Suprapubic skin (tissue), 4 donors: Measurements from ENCODE around the gene NCBP1. TPM values are rescaled to one million over a fixed set of nuclear protein-coding genes. Genes with fewer than 3 reads are reported as not detected.
"Not testable (repeated sequence)": the region's sequence is repeated elsewhere in the genome, so short reads cannot be mapped to it uniquely, and the experiment has no call there.

Experiments used
- DNase-seq, 2 donors: peaks; one replicate each; pipeline ENCODE4 v3.0.0-alpha.2; 2019; ENCODE audit warnings: low spot score in 2 of 2
- H3K27ac ChIP-seq: fragments of 200-600 bp; sonication (generic); one replicate; pipeline ENCODE4 v1.5.1; 2019
- H3K27me3 ChIP-seq: fragments of 200-600 bp; sonication (generic); one replicate; pipeline ENCODE4 v1.5.1; 2019
- H3K36me3 ChIP-seq: fragments of 200-600 bp; sonication (generic); one replicate; pipeline ENCODE4 v1.5.1; 2019
- H3K4me1 ChIP-seq: fragments of 200-600 bp; sonication (generic); one replicate; pipeline ENCODE4 v1.5.1; 2019
- H3K4me3 ChIP-seq: fragments of 200-600 bp; sonication (generic); one replicate; pipeline ENCODE4 v1.5.1; 2019; ENCODE audit warnings: mild to moderate bottlenecking
- H3K9me3 ChIP-seq: fragments of 200-600 bp; sonication (generic); one replicate; pipeline ENCODE4 v1.5.1; 2019
- EP300 ChIP-seq: sonication (generic); formaldehyde crosslinking; IDR thresholded peaks from one replicate; pipeline ENCODE4 v1.6.1; 2017; ENCODE audit warnings: antibody characterized with exemption
- POLR2A ChIP-seq, 2 donors: fragments of 450-650 bp; IDR thresholded peaks; one replicate each; pipeline ENCODE4 v1.6.1; 2017; ENCODE audit warnings: antibody characterized with exemption in 2 of 2, mild to moderate bottlenecking in 2 of 2, moderate library complexity in 2 of 2
- POLR2AphosphoS5 ChIP-seq, 3 donors: sonication (generic); formaldehyde crosslinking; IDR thresholded peaks; one replicate each; pipeline ENCODE4 v1.6.1; 2017; ENCODE audit warnings: antibody characterized with exemption in 3 of 3
- WGBS: methylation state at CpG from one replicate; pipeline ENCODE4 v1.1.5; 2018; 5-methylcytosine and 5-hydroxymethylcytosine counted together
- total RNA-seq, 4 donors: library from RNA; depleted of rRNA; stranded (reverse); fragments of >200 nt; gene quantifications; one replicate each; pipeline ENCODE4 v1.1.0, GENCODE V29; 2016
- TF ChIP-seq, protein P1 (sequence below), 2 donors: fragments of 200-600 bp in 1 of 2; fragments of 450-650 bp in 1 of 2; sonication (generic) in 1 of 2; IDR thresholded peaks; one replicate each; pipeline ENCODE4 v1.5.1; 2016 to 2019; ENCODE audit warnings: antibody characterized with exemption in 2 of 2, mild to moderate bottlenecking in 1 of 2, moderate library complexity in 1 of 2

The NCBP1 gene, protein sequence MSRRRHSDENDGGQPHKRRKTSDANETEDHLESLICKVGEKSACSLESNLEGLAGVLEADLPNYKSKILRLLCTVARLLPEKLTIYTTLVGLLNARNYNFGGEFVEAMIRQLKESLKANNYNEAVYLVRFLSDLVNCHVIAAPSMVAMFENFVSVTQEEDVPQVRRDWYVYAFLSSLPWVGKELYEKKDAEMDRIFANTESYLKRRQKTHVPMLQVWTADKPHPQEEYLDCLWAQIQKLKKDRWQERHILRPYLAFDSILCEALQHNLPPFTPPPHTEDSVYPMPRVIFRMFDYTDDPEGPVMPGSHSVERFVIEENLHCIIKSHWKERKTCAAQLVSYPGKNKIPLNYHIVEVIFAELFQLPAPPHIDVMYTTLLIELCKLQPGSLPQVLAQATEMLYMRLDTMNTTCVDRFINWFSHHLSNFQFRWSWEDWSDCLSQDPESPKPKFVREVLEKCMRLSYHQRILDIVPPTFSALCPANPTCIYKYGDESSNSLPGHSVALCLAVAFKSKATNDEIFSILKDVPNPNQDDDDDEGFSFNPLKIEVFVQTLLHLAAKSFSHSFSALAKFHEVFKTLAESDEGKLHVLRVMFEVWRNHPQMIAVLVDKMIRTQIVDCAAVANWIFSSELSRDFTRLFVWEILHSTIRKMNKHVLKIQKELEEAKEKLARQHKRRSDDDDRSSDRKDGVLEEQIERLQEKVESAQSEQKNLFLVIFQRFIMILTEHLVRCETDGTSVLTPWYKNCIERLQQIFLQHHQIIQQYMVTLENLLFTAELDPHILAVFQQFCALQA
- 10 to 100 TPM; 13.6 to 43.9 (median 16.3) TPM for total RNA-seq

DNA sequence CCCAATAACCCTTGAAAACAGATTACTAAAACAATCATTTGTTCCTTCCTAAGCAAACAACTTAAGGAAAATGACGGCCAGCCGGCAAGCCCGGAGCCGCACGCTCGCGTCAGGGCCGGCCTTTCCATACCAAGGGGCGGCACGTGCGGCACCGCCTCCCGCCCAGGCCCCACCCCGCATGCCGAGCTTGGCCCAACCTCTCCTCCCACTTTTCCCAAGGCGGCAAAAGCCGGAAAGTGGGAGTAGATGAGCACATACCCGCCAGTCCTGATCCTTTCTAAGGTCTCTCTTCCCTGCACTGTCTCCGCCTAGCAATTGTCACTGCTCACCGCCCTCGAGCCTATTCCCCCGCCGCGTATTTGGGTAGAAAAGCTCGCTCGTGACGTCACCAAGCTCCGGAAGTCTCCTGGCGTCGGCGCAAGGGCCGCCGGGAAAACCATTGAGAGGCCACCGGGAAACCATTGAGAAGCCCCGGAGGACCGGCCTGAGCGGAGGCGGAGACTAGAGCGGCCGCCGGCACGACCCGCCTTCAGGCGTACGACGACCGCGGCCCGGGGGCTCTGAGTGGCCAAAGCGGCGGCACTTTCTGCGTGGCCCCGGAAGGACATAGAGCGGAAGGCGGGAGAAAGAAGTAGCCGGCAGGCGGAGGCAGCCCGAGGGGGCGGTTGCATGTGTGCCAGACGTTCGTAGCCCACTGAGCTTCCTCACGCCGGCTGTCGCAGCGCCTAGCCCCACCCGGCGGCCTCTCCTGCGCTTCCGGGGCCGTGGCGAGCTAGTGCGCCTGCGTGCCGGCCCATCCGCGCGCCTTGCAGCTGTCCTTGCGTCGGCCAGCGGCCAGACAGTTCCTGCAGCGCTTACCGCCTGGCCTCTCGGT, at the start of gene NCBP1, which contains the start of gene TSTD2:
TSS of gene NCBP1 (plus strand) at position 837 of the 874 bp plus-strand sequence. CDS start 61 bp downstream, outside the sequence.
TSS of gene TSTD2 (minus strand) at position 384 of the 874 bp plus-strand sequence. CDS start 5,806 bp downstream, outside the sequence.
- peak within 1 kb of the TSS; percentile 99 for H3K27ac ChIP-seq
- 0% methylated on average over 45 of the region's 83 CpGs for WGBS
- H3K9me3 ChIP-seq: no peaks in the 10 kb centered on the region
- H3K4me3 ChIP-seq: peak within 1 kb of the TSS; percentile 88
- peaks cover 46% of the 10 kb centered on the region for H3K4me1 ChIP-seq
- peak; percentile 98 for DNase-seq
- no peaks in the 10 kb centered on the region for H3K27me3 ChIP-seq
- TF ChIP-seq POLR2AphosphoS5 (IDR thresholded peaks at IDR 0.05) (peak; percentile 63 to 71 (median 63)), EP300 (no peak), POLR2A (IDR thresholded peaks at IDR 0.05) (peak; percentile 65 to 71)
- TF ChIP-seq, protein P1, sequence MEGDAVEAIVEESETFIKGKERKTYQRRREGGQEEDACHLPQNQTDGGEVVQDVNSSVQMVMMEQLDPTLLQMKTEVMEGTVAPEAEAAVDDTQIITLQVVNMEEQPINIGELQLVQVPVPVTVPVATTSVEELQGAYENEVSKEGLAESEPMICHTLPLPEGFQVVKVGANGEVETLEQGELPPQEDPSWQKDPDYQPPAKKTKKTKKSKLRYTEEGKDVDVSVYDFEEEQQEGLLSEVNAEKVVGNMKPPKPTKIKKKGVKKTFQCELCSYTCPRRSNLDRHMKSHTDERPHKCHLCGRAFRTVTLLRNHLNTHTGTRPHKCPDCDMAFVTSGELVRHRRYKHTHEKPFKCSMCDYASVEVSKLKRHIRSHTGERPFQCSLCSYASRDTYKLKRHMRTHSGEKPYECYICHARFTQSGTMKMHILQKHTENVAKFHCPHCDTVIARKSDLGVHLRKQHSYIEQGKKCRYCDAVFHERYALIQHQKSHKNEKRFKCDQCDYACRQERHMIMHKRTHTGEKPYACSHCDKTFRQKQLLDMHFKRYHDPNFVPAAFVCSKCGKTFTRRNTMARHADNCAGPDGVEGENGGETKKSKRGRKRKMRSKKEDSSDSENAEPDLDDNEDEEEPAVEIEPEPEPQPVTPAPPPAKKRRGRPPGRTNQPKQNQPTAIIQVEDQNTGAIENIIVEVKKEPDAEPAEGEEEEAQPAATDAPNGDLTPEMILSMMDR (IDR thresholded peaks at IDR 0.05): no peak
- no peaks in the 10 kb centered on the region for H3K36me3 ChIP-seq

DNA sequence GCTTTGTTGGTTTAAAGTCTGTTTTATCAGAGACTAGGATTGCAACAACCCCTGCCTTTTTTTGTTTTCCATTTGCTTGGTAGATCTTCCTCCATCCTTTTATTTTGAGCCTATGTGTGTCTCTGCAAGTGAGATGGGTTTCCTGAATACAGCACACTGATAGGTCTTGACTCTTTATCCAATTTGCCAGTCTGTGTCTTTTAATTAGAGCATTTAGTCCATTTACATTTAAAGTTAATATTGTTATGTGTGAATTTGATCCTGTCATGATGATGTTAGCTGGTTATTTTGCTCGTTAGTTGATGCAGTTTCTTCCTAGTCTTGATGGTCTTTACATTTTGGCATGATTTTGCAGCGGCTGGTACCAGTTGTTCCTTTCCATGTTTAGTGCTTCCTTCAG, 48.8 kb upstream of the NCBP1 start:
- H3K9me3 ChIP-seq, H3K27ac ChIP-seq, DNase-seq, H3K27me3 ChIP-seq, H3K4me3 ChIP-seq, H3K4me1 ChIP-seq, H3K36me3 ChIP-seq: not testable (repeated sequence)
- WGBS: no CpG with 5 or more reads among the region's 2 CpGs

DNA sequence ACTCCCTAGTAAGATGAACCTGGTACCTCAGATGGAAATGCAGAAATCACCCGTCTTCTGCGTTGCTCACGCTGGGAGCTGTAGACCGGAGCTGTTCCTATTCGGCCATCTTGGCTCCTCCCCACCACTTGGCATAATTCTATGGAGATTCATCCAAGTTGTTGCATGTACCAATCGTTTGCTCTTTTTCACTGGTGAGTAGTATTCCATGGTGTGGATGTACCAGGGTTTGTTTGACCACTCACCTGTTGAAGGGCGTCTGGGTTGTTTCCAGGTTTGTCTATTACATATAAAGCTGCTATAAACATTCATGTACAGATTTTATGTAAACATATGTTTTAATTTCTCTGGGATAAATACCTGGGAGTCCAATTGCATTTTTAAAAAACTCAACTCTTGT, 46.7 kb upstream of the NCBP1 start:
- H3K36me3 ChIP-seq, H3K4me1 ChIP-seq, H3K27me3 ChIP-seq, H3K9me3 ChIP-seq, H3K4me3 ChIP-seq, H3K27ac ChIP-seq, DNase-seq: not testable (repeated sequence)
- 92% methylated on average over 6 of the region's 7 CpGs for WGBS

DNA sequence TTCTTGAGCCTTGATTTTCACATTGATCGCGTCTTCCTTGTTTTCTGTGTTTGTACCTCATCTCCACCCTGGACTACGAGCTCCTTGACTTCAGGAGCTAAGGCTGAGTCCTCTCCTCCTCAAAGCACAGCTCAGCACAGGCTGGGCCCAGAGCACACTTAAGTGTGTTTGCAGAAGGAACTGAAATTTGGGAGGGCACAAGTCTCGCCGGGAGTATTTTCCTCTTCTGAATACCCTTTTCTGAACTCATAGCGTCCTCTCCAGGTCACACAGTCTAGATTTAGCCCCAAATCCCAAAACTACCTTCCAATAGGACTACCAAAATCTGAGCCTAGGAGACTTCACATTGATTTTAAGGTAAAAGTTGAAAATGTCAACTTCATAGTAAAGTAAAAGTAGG, 42.1 kb upstream of the NCBP1 start:
- Histone ChIP-seq H3K4me1 (no peaks in the 10 kb centered on the region), H3K27ac (no peak overlapping the region), H3K36me3 (peaks cover 3% of the 10 kb centered on the region), H3K9me3 (no peaks in the 10 kb centered on the region), H3K27me3 (no peaks in the 10 kb centered on the region), H3K4me3 (no peak overlapping the region)
- TF ChIP-seq POLR2AphosphoS5 (IDR thresholded peaks at IDR 0.05) (no peak), POLR2A (IDR thresholded peaks at IDR 0.05) (no peak), EP300 (no peak)
- TF ChIP-seq, protein P1 (IDR thresholded peaks at IDR 0.05): no peak
- WGBS: 75% methylated on average over 6 of the region's 6 CpGs
- DNase-seq: no peak

DNA sequence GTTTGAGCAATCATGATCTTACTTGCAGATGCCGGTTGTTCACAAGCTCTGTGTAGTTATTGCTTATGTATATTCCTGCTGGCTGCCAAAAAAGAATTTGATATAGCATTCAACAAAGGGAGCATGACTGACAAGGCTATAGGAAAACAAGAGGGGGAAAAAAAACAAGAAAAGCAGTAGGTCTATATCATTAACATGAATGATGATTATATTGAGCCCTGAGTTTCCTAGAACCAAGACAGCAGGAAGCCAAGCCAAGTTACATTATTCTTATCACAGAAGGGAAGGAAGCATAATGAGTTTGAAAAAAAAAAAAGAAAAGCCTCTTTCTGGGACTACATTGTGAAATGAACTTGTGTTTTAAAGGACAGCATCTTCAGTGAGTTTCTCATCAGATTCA, 41.5 kb upstream of the NCBP1 start:
- peaks cover 3% of the 10 kb centered on the region for H3K4me1 ChIP-seq
- no peak overlapping the region for H3K4me3 ChIP-seq
- peaks cover 3% of the 10 kb centered on the region for H3K36me3 ChIP-seq
- H3K27me3 ChIP-seq: no peaks in the 10 kb centered on the region
- DNase-seq: no peak
- 73% methylated on average over 1 of the region's 1 CpG for WGBS
- TF ChIP-seq, protein P1 (IDR thresholded peaks at IDR 0.05): no peak
- TF ChIP-seq EP300 (no peak), POLR2A (IDR thresholded peaks at IDR 0.05) (no peak), POLR2AphosphoS5 (IDR thresholded peaks at IDR 0.05) (no peak)
- H3K27ac ChIP-seq: no peak overlapping the region
- no peaks in the 10 kb centered on the region for H3K9me3 ChIP-seq
